ENCODE data around the gene NVL. TPM values are rescaled to one million over a fixed set of nuclear protein-coding genes. Genes with fewer than 3 reads are reported as not detected.

Gene NVL
- total RNA-seq, 2 donors from 2014 or later: 42.4 TPM

DNA sequence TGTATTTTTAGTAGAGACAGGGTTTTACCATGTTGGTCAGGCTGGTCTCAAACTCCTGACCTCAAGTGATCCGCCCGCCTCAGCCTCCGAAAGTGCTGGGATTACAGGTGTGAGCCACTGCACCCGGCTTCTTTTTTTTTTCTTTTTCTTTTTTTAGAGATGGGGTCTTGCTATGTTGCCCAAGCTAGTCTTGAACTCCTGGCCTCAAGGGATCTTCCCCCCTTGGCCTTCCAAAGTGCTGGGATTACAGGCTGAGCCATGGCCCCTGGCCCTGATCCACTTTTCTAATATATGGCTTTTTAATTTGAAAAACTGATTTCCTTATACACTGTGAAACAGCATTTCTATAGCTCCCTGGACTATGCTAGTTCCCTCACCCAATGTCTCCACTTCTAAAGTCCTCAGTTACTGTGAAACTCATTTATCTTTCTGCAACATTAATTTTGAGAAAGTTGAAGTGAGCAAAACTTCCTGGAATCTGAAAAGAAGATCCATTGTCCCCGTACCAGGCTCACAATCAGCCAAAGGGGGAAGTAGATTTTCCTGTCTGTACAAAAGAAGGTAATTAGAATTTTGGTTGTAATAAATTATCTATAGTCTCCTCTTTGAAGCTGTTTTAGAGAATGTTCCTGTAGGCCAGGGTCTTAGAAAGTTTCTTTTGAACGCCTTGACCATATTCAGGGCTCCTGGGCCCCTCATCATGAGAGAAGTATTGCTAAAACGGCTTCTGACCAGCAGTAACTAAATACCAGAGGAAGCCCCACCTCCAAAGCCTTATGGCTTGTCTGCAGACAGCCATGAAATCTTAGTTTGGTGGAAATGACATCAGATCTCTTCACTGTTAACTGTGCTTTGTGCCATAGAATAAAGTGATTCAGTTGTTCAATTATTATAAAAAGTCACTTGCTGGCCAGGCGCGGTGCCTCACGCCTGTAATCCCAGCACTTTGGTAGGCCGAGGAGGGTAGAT lies 112.0 kb downstream of the NVL start:
- Histone ChIP-seq H3K4me1 (ENCODE audit: control insufficient read depth, insufficient read depth, low read length) (peaks cover 7% of the 10 kb centered on the region), H3K27ac (ENCODE audit: low read depth, low read length) (no peak overlapping the region), H3K9me3 (ENCODE audit: control insufficient read depth, low read length) (no peaks in the 10 kb centered on the region), H3K9ac (ENCODE audit: extremely low read depth, low read length, poor library complexity, severe bottlenecking) (no peak overlapping the region), H3K4me3 (ENCODE audit: low read length) (no peak overlapping the region), H3K27me3 (ENCODE audit: control insufficient read depth, insufficient read depth, low read length, poor library complexity, severe bottlenecking) (no peaks in the 10 kb centered on the region), H3K36me3 (ENCODE audit: control insufficient read depth, insufficient read depth, low read length) (no peaks in the 10 kb centered on the region)
- H3K9me3 Mint-ChIP-seq: no peaks in the 10 kb centered on the region
- H3K4me1 Mint-ChIP-seq: peaks cover 16% of the 10 kb centered on the region
- H3K27me3 Mint-ChIP-seq (ENCODE audit: insufficient read depth): no peaks in the 10 kb centered on the region
- H3K4me3 Mint-ChIP-seq: no peak overlapping the region
- H3K27ac Mint-ChIP-seq: no peak overlapping the region
- TF ChIP-seq CTCF (conservative IDR thresholded peaks at IDR 0.05): no peak
- no peaks in the 10 kb centered on the region for H3K36me3 Mint-ChIP-seq (ENCODE audit: low read depth)
- 90 to 92% methylated on average over 6 to 11 of the region's 11 CpGs for WGBS, 2 experiments (ENCODE audit: insufficient coverage in 1 of 2, insufficient read length in 1 of 2)
- no peak for DNase-seq

GRCh38 chr1:224216382-224216781 lies 113.6 kb downstream of the NVL start:
- H3K4me1 Mint-ChIP-seq: peaks cover 27% of the 10 kb centered on the region
- no peak for TF ChIP-seq CTCF (conservative IDR thresholded peaks at IDR 0.05)
- peaks cover 11% of the 10 kb centered on the region for H3K4me1 ChIP-seq (ENCODE audit: control insufficient read depth, insufficient read depth, low read length)
- no peaks in the 10 kb centered on the region for H3K36me3 Mint-ChIP-seq (ENCODE audit: low read depth)
- H3K4me3 Mint-ChIP-seq: no peak overlapping the region
- no peak overlapping the region for H3K27ac ChIP-seq (ENCODE audit: low read depth, low read length)
- H3K9me3 Mint-ChIP-seq: no peaks in the 10 kb centered on the region
- H3K9ac ChIP-seq (ENCODE audit: extremely low read depth, low read length, poor library complexity, severe bottlenecking): no peak overlapping the region
- H3K9me3 ChIP-seq (ENCODE audit: control insufficient read depth, low read length): no peaks in the 10 kb centered on the region
- no peak for DNase-seq
- WGBS, 2 experiments (ENCODE audit: insufficient coverage in 1 of 2, insufficient read length in 1 of 2): 95 to 97% methylated on average over 6 to 8 of the region's 8 CpGs
- no peaks in the 10 kb centered on the region for H3K27me3 Mint-ChIP-seq (ENCODE audit: insufficient read depth)
- H3K36me3 ChIP-seq (ENCODE audit: control insufficient read depth, insufficient read depth, low read length): no peaks in the 10 kb centered on the region
- H3K27me3 ChIP-seq (ENCODE audit: control insufficient read depth, insufficient read depth, low read length, poor library complexity, severe bottlenecking): no peaks in the 10 kb centered on the region
- H3K4me3 ChIP-seq (ENCODE audit: low read length): no peak overlapping the region
- no peak overlapping the region for H3K27ac Mint-ChIP-seq

GRCh38 chr1:224213438-224214119 lies 116.4 kb downstream of the NVL start:
- Histone ChIP-seq H3K27me3 (ENCODE audit: control insufficient read depth, insufficient read depth, low read length, poor library complexity, severe bottlenecking) (no peaks in the 10 kb centered on the region), H3K4me1 (ENCODE audit: control insufficient read depth, insufficient read depth, low read length) (peaks cover 12% of the 10 kb centered on the region), H3K9ac (ENCODE audit: extremely low read depth, low read length, poor library complexity, severe bottlenecking) (no peak overlapping the region), H3K27ac (ENCODE audit: low read depth, low read length) (no peak overlapping the region), H3K9me3 (ENCODE audit: control insufficient read depth, low read length) (no peaks in the 10 kb centered on the region), H3K4me3 (ENCODE audit: low read length) (no peak overlapping the region), H3K36me3 (ENCODE audit: control insufficient read depth, insufficient read depth, low read length) (no peaks in the 10 kb centered on the region)
- no peak for TF ChIP-seq CTCF (conservative IDR thresholded peaks at IDR 0.05)
- H3K36me3 Mint-ChIP-seq (ENCODE audit: low read depth): no peaks in the 10 kb centered on the region
- H3K9me3 Mint-ChIP-seq: no peaks in the 10 kb centered on the region
- no peaks in the 10 kb centered on the region for H3K27me3 Mint-ChIP-seq (ENCODE audit: insufficient read depth)
- no peak overlapping the region for H3K4me3 Mint-ChIP-seq
- H3K27ac Mint-ChIP-seq: peak overlapping the region; percentile 83
- DNase-seq: peak; percentile 81
- peaks cover 30% of the 10 kb centered on the region for H3K4me1 Mint-ChIP-seq
- WGBS, 2 experiments (ENCODE audit: insufficient coverage in 1 of 2, insufficient read length in 1 of 2): 53 to 67% methylated on average over 1 to 4 of the region's 4 CpGs

All from endodermal cell (in vitro differentiated cells).